ENCODE results near the gene CRYGS.

GRCh38 chr3:186582541-186582940 lies 38.4 kb upstream of the CRYGS start:
- no peak for TF ChIP-seq CTCF (IDR thresholded peaks at IDR 0.05)
- TF ChIP-seq ZFX (IDR thresholded peaks at IDR 0.05; ENCODE audit: borderline replicate concordance) = no peak
